ENCODE measurements around the gene PEX6.
A peak's percentile ranks its signal among the peaks of the same experiment; 100 is the strongest.
"Not testable (repeated sequence)": the region's sequence is repeated elsewhere in the genome, so short reads cannot be mapped to it uniquely, and the experiment has no call there.

The PEX6 gene

DNA sequence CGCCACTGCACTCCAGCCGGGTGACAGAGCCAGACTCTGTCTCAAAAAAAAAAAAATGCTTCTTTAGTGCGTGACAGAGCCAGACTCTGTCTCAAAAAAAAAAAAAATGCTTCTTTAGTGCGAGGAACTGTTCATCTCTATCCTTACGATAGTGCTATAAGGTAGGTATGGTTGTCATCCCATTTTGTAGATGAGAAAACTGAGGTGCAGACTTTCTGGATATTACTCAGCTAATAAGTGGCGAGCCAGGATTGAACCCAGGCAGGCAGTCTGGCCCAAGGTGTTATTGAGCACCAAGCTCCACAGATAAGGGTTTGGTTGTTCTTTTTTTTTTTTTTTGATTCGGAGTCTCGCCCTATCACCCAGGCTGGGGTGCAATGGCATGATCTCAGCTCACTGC lies 22.9 kb upstream of the PEX6 start:
- DNase-seq (ENCODE audit: low read depth, low spot score) = no peak

DNA sequence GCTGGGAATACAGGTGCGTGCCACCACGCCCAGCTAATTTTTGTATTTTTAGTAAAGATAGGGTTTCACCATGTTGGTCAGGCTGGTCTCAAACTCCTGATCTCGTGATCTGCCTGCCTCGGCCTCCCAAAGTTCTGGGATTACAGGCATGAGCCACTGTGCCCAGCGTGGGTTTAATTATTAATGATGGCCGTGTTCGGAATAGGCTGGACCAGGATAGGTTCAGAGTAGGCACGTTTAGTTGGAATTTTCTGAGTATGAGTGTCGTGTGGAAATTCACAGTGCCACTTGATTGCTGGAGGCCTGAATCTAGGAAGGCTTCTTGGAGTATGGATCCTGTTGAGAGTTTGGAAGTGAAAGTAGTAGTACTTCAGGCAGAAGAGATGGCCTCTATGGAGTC lies 19.2 kb upstream of the PEX6 start:
- not testable (repeated sequence) for DNase-seq (ENCODE audit: low read depth, low spot score)

DNA sequence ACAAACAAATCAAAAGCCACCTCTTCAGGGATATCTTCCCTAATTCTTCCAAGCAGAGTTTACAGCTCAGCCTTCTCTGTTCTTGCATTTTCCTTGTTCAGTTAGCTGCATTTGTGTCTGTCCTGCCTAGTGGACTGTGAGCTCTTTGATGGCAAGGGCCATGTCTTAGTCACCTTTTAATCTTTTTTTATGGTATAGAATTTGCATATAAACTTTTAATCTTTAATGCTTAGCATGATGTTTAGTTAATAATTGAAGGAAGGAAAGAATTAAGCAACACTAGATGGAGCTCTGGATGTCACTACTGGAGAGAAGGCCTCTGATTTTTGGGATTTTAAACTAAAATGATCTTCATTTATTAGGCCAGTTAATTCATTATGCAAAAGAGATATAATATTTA lies 17.5 kb upstream of the PEX6 start:
- no peak for DNase-seq (ENCODE audit: low read depth, low spot score)

DNA sequence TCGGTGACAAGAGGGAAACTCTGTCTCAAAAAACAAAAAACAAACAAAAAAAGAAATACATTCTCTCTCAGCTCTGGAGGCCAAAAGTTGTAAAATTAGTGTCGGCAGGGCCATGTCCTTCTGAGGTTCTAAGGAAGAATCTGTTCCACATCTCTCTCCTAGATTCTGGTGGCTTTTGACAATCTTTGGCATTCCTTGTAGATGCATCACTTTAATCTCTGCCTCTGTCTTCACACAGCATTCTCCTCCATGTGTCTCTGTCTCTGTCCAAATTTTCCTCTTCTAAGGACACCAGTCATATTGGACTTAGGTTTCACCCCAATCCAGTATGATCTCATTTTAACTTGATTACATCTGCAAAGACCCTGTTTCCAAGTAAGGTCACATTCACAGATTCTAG lies 14.5 kb upstream of the PEX6 start:
- DNase-seq (ENCODE audit: low read depth, low spot score) = no peak

DNA sequence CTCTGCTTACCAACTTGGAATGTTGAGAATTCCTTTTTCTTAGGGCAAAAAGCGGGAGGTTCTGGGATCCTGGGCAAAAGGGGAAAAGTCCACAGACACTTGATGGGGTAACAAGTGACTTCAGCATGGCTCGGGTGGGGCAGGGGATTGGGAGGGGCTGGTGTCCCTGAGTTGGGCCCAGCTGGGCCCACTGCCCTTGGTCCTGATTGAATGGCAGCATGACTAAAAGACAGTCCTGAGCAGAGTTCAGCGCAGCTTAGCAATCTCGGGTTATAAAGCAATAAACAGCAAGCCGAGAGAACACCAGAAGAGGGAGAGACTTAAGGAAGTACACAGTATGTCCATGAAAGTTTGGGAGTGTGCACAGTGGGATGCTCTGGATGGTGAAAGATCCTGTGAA lies 10.9 kb upstream of the PEX6 start:
- DNase-seq (ENCODE audit: low read depth, low spot score) = no peak

DNA sequence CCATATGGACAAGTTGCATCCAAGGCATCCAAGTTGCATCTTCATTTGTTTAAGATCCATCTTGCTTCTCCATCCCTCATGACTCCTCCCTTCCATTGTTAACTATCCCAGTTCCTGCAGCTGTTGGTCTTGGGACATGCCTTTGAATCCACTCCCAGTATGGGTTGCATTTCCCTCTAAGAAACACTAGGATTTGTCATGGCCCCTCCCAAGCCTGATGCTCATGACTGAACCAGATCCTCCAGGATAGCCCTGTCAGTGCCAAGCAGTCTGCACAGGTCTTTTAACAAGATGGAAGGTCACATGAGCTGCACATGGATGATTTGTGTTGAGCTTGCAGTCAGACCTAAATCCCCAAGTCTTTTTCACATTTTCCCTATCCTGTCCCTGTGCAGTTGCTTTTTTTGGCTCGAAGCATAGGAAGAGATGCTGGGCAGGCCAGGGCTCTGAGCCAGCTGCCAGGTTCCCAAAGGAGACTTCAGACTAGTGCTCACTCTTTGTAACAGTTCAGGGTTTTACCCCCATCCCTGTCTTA lies 9.6 kb upstream of the PEX6 start:
- DNase-seq (ENCODE audit: low read depth, low spot score) = no peak

DNA sequence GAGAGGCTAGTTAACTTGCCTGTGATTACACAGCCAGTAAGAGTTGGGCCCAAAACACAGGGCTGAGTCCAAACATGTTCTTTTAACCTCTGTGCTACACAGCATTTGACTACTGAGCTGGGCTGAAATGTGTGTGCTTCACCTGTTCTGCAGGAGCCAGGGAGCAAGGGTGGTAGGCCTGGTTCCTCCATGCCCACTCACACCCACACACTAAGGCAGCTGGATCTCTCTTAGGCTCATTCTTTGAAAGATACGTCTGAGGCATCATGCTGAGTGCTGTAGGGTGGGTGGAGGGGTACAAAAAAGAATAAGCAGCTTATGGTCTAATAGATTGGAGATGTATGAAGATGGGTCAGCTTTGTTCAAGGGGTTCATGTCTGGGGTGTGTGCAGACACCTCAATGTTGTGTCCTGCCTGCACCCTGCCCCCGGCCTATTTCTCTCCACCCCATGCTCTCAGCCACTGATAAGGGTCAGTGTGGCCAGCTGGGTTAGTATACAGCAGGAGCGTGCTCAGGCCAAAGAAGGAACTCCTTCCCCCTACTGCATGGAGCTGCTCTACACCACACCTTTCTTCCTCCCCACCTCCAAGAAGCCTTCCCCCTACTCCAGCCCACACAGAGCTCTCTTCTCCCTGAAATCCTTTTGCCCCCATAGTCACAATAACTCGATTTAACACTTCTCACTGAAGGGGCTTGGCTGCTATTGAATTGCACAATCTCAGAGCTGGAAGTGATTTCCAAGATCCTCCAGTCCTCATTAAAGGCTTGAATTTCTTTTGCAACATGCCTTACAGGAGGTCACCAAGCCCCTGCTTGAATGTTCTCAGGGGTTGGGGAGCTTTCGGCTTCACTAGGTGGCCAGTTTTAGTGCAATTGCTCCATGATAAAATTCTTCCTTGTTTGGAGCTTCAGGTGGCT lies 8.8 kb upstream of the PEX6 start:
- no peak for DNase-seq (ENCODE audit: low read depth, low spot score)

DNA sequence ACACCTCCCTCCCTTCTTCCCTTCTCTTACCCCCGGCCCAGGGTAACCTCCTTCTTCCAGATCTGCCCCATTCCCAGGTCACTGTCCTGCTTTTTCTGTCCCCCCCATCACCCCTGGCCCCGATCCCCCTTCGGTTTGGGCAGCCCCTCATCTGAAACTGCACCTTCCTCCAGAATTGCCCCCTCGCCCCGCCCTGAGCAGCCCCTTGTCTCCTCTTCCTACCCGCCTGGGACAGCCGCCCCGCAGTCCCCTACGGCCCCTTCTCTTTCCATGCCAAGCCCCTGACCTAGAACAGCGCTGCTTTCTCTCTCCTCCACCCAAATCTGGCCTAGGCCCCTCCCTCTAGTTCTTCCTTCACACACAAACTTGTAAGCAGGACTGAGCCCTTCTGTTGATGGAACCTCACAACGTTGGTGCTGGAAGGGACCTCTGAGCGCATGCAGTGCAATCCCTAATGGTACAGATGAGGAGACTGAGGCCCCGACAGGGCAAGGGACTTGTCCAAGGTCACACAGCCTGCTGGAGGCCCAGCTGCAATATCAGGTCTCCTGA lies 6.0 kb upstream of the PEX6 start:
- DNase-seq (ENCODE audit: low read depth, low spot score) = no peak

DNA sequence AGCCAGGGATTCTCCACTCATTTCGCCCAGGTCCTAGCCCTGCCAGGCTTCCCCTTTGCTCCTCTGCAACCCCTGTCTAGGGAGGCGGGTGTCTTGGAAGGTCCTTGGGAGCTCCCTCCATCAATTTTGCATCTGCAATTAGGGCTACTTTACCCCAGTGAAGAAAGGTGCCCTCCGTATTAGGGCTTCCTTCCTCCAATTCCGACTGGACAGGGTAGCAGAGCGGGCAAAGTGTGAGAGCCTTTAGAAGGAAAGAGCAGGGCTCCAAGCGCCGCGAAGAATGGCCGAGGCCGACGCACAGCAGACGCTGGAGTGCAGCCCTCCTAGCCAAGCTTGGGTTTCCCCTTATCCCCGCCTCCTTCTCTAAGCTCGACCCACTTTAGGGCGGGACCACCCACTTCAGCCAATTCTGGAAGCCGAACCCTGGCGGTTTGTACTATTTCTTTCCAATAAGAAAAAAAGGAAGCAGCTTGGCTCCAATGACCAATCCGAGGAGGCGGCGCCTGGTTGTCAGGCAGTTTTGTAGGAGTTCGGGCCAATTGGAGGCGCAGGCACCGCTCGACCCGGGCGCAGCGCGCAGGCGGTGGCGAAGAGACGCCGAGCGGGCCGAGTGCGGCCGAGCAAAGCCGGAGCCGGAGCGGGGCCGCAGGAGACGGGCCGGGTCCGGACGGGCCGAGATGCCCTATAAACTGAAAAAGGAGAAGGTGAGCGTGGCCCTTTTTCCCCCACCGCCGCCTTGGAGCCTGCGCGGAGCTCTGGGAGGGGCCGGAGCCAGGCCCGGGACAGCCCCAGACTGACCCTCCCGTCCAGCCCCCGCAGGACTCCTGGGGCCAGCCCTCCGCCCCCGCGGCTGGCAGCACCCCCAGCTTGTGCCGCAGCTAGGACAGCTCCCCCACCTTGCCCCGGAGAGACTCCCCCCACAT lies 5.3 kb upstream of the PEX6 start, which contains the start of gene PPP2R5D:
Gene PPP2R5D, plus strand, starts transcription at position 570 of the 923 bp plus-strand sequence. Its CDS starts 108 bp downstream, at position 678.
- peak; percentile 95 for DNase-seq (ENCODE audit: low read depth, low spot score)

DNA sequence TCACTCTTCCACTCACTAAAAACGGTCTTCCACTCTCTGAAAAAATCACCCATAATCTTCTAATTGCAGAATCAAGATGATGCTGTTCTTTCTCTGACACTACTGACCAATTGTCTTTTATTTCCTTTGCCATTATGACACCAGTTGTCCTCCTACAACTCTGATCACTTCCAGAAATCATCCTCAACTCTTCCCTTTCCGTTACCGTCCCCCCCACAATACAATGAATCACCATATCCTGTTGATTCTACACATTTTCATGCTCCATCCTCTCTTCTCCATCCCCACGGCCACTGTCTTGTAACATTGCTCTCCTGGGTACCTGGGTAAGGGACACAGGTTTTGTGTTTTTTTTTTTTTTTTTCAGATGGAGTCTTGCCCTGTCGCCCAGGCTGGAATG lies 2.9 kb upstream of the PEX6 start:
- DNase-seq (ENCODE audit: low read depth, low spot score) = no peak

DNA sequence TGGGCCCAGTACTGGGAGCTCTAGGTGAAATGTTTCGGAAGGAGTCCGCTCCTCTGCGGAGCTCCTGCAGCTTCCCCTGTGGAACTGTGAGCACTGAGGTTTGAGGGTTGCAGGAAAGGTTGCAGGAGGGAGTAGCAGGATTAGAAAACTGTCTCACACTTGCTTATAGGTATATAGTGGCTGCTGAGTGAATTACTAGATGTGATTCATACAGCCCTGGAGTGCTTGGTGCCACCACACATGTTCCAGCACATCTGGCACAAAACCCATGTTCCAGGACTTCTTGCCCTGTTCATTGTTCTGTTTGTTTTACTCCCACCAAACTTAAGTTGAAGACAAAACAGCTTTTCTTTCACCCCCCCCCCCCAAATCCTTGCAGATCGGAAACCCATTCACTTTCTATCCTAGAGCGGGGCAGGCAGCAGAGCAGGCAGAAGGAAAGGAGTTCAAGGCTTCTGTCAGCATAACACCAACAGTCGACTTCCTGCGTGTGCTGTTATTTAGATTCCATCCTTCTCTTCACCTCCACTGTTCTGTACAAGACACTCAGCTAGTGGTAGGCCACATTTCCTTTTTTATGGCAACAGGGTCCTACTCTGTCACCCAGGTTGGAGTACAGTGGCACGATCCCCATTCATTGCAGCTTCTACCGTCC lies 669 bp upstream of the PEX6 start:
- DNase-seq (ENCODE audit: low read depth, low spot score) = no peak

DNA sequence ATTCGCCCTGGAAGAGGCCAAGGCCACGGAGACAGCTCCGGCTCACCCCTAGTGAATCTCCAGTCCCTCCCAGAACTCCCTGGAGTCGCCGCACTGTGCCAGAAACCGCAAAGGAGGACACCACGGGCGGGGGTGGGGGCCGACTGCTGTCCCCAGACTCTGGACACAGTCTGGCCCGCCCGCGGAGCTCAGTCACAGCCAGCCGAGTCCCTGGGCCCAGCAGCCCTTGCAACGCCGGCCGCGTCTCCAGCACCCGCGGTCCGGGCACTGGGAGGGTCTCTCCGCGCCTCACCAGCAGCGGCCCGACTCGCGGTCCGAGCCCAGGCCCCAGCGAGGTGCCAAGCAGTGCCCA lies 518 bp downstream of the PEX6 start:
- no peak for DNase-seq (ENCODE audit: low read depth, low spot score)

DNA sequence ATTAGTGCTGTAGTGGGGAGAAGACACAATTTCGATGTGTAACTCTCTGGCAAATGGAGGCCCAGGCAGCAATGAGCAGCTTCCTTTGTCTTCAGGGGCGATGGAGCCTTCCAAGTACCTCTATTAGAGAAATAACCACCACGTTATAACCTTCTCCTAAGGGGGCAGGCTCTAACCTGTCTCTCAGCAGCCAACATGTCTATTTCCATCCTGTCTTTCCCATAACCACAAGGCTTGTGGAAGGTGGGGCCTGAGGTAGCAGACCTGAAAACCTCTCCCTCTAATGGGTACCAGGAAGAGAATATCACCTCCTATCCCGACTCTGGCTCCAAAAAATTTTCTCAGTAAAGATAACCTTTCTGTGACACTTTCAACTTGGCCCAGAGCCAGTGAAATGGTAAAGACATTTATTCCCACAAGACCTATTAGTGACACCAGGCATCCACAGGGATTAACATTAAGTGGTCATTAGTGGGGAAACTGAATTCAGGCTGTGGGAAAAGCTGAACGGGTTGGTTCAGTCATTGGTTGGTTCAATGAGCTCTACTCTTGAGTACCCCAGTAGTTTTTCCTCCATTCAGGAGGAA lies 4.0 kb downstream of the PEX6 start:
- DNase-seq (ENCODE audit: low read depth, low spot score) = no peak

DNA sequence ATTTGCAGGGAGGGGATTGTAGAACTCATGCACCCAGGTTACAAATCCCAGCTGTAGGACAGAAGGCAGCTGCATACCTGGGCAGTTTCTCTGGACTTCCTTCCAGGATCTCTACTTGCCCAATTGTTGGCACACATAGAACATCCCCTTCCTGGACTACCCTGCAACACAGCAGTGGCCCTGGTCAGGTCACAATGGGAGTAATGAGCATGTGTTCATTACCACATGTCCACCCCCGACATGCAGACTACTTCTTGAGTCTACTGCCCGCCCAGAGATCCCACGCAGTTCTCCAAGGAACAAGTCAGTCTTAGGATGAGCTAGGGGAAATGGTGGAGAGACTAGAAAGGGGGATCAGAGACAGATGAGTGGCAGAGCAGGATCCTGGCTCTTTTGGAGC lies 5.1 kb downstream of the PEX6 start:
- no peak for DNase-seq (ENCODE audit: low read depth, low spot score)

DNA sequence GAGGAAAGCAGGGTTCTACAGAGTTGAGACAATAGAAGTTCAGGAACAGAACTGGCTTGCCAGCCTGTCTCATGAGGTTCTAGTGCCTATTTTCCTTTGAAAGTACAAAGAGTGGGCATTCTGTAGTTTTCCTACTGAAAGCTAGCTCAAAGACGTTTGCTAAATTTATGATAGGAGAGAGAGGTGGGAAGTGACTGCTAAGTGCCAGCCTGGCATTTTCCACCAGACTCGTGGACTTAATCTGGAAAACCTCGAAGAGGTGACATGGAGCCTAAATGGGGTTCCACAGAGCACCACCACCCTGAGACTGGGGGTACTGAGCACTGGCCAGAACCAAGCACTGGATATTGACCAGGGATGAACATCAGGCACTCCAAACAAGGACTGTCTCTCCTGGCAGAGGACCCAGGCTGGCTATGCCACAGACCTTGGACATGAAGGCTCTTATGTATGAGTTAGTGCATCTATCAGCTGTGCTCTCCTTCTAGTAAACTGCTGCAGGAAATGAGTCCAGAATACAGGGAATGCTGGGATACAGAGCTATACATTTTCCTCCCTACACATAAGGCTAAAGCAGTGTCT lies 7.1 kb downstream of the PEX6 start:
- DNase-seq (ENCODE audit: low read depth, low spot score) = no peak

DNA sequence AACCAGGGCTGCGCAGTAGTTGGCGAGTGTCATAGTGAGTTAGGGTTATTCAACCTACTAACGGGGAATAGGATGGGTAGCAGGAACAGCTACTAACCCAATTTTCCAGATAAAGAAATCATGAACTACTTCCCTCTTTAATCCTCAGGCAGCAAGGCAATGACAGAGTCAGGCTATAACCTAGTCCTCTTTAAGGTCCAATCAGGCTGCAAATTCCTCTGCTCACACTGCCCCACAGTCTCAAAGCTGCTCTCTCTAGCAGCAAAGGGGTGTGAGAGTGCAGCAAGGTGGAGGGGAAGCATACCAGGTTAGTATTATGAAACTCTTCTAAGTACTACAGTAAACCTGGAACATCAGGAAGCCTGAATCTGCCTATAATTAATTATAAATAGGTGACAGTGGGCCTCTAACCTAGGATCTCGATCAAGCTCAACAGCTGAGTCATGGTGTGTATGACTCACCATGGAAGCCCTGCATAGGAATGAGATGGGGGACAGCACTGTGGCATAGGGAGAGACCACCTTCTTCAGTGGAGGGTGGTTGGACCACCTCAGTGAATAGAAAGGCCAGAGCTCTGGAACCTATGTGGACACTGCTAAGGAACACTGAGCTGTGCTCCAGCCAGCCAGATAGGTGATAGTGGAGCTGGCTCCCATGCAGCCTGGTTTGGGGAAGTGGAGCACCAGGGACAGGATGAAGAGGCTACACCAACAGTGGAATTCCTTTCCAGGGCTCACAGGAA lies 7.9 kb downstream of the PEX6 start:
- no peak for DNase-seq (ENCODE audit: low read depth, low spot score)

DNA sequence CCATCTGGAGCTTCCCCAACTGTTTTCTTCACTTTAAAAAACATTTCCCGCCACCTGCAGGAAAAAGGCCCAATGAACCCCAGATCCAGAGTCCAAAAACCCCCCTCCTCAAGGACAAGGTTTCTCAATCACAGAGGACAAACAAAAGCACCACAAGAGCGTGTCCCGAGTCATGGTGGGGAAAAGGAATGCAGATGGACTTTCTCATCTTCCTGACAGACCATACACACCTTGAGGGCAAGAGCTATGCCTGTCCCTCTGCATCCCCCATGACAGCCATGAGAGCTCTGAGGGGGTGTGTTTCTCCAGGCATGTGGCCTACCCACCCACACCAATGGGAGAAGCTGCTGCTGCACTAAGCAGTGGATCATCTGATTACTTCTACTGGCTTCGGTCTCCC lies 9.0 kb downstream of the PEX6 start:
- no peak for DNase-seq (ENCODE audit: low read depth, low spot score)

DNA sequence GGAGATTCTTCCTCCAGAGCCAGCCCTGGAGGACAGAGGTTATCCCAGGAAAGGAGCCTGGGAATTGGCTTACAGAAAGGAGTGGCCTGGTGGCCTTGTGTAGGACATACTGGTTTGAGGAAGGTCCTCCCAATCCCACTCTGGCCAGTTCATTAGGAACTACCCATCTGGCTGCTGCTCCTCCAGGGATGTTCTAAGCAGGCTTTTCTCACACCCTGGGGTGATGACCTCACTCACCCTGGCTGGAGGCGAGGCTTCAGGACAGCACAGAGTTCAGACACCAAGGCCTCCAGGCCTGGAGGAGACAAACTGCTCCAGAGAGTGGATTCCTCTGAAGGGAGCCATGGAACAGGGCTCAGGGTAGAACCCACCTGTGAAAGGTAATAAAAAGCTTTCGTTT lies 9.6 kb downstream of the PEX6 start:
- DNase-seq (ENCODE audit: low read depth, low spot score) = no peak

DNA sequence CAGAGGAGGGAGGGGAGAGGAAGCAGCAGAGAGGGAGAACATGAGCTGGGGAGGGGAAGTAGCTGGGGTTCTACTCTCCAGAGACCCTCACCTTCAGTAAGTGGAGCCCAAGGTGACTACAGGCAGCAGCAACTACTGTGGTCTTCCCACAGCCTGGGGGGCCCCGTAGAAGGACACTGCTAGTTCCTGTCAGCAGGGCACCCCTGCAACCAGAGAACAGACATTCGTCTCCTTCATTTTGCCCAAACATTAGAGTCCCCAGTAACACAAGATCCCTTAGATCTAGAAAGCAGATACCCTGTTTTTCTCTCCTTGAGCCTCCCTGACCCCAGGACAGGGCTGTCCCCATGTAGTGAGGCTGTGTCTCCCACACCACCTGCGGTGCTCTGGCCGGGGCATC lies 10.2 kb downstream of the PEX6 start:
- no peak for DNase-seq (ENCODE audit: low read depth, low spot score)

DNA sequence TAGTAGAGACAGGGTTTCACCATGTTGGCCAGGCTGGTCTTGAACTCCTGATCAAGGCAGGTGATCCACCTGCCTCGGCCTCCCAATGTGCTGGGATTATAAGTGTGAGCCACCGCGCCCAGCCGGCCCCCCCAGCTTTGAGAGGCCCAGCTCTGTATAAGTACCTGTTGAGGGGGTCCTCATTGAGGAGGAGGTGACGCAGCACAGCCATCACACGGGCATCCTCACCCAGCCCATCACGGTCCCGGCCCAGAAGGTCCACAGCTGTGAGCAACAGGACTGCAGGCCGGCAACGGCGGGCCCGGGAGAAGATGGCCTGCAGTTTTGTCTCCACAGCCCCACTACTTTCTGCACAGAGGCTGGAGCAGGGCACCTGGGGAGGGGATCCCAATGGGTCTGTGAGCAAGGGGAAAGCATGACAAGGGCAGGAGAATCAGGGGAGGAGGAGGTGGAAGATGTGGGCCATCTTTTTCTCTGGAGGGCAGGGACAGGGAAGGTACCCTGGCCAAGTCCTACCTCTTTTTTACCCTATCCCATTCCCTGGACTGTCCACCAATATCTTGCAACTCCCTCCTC lies 10.8 kb downstream of the PEX6 start:
- DNase-seq (ENCODE audit: low read depth, low spot score) = no peak

All from activated CD4-positive, CD25-positive, alpha-beta regulatory T cell treated with anti-CD3 and anti-CD28 coated beads, Interleukin-2, amount 50 U/mL, for 16 hours (primary cell).